Fibroblast of lung (primary cell): Measurements from ENCODE around the gene LEO1. TPM values are rescaled to one million over a fixed set of nuclear protein-coding genes. Genes with fewer than 3 reads are reported as not detected.

Experiments used
- DNase-seq, 2 donors: peaks; one replicate each; pipeline versions ENCODE4 v3.0.0 to v3.0.0-alpha.2; 2010; ENCODE audit warnings: low read depth in 2 of 2
- H2AFZ ChIP-seq: 2 replicates; pipeline ENCODE4 v1.5.1; 2012; ENCODE audit warnings: low read length, control low read depth, inconsistent platforms
- H3K27ac ChIP-seq: 2 replicates; pipeline ENCODE4 v1.5.1; 2011; ENCODE audit warnings: low read length, control low read depth; ENCODE audit not compliant: insufficient read depth
- H3K27me3 ChIP-seq: 2 replicates; pipeline ENCODE4 v1.5.1; 2011; ENCODE audit warnings: mild to moderate bottlenecking, low read length; ENCODE audit not compliant: control insufficient read depth, insufficient read depth
- H3K36me3 ChIP-seq: 2 replicates; pipeline ENCODE4 v1.5.1; 2011; ENCODE audit warnings: low read length; ENCODE audit not compliant: control insufficient read depth, insufficient read depth
- H3K4me1 ChIP-seq: 2 replicates; pipeline ENCODE4 v1.5.1; 2011; ENCODE audit warnings: low read length; ENCODE audit not compliant: control insufficient read depth, insufficient read depth; ENCODE audit errors: extremely low read depth
- H3K4me2 ChIP-seq: 2 replicates; pipeline ENCODE4 v1.5.1; 2011; ENCODE audit warnings: low read length, control low read depth; ENCODE audit not compliant: insufficient read depth; ENCODE audit errors: extremely low read depth
- H3K4me3 ChIP-seq, 4 experiments: fragments of 200-600 bp in 1 of 4; sonication (generic) in 1 of 4; replicated peaks in 1 of 4; 2 replicates each; pipeline ENCODE4 v1.5.1; 2011 to 2016; ENCODE audit warnings: low read length in 4 of 4, low read depth in 3 of 4, mild to moderate bottlenecking in 3 of 4, control low read depth in 2 of 4, inconsistent platforms in 1 of 4, mixed read lengths in 1 of 4; ENCODE audit not compliant: insufficient read depth in 1 of 4; ENCODE audit errors: control extremely low read depth in 1 of 4
- H3K79me2 ChIP-seq: 2 replicates; pipeline ENCODE4 v1.5.1; 2012; ENCODE audit warnings: mild to moderate bottlenecking, low read length, inconsistent platforms; ENCODE audit not compliant: control insufficient read depth, insufficient read depth
- H3K9ac ChIP-seq: 2 replicates; pipeline ENCODE4 v1.5.1; 2011; ENCODE audit warnings: mild to moderate bottlenecking, low read length, control low read depth; ENCODE audit not compliant: insufficient read depth
- H3K9me3 ChIP-seq: 2 replicates; pipeline ENCODE4 v1.5.1; 2012; ENCODE audit warnings: low read depth, low read length; ENCODE audit not compliant: control insufficient read depth, insufficient read depth
- H4K20me1 ChIP-seq: 2 replicates; pipeline ENCODE4 v1.5.1; 2011; ENCODE audit warnings: low read length; ENCODE audit not compliant: control insufficient read depth, insufficient read depth; ENCODE audit errors: extremely low read depth
- CTCF ChIP-seq, 2 donors: IDR thresholded peaks in 1 of 2; conservative IDR thresholded peaks in 1 of 2; 1 replicate in 1 of 2; 2 replicates in 1 of 2; pipeline ENCODE4 v1.5.1; 2011 to 2012; ENCODE audit warnings: low read length in 2 of 2, control low read depth in 1 of 2, inconsistent platforms in 1 of 2, low read depth in 1 of 2, mild to moderate bottlenecking in 1 of 2
- EZH2 ChIP-seq: IDR thresholded peaks from 2 replicates; pipeline ENCODE4 v1.5.1; 2012; ENCODE audit warnings: low read length, control low read depth, mild to moderate bottlenecking; ENCODE audit errors: missing control alignments
- polyA plus RNA-seq, 2 donors: library from polyadenylated mRNA; depleted of rRNA in 1 of 2; stranded (reverse) in 1 of 2; unstranded in 1 of 2; fragments of >200 nt; gene quantifications; 2 replicates each; pipeline ENCODE4 v1.2.1, GENCODE V29; 2011 to 2012; ENCODE audit warnings: missing spikeins in 1 of 2
- total RNA-seq: library from RNA; depleted of rRNA; stranded (reverse); fragments of >200 nt; gene quantifications from 2 replicates; pipeline ENCODE4 v1.2.1, GENCODE V29; 2014

LEO1 gene
- total and polyA plus RNA-seq, 2 donors (not counting 1 experiment from before 2014, with no cell fraction given): 12.9 to 21.3 TPM

- Histone ChIP-seq H3K36me3 (no peaks in the 10 kb centered on the region), H3K27me3 (peaks cover 3% of the 10 kb centered on the region), H3K27ac (no peak overlapping the region), H3K9me3 (no peaks in the 10 kb centered on the region), H2AFZ (no peak overlapping the region), H4K20me1 (no peaks in the 10 kb centered on the region), H3K9ac (no peak overlapping the region), H3K4me2 (no peak overlapping the region), H3K4me1 (no peaks in the 10 kb centered on the region), H3K79me2 (no peaks in the 10 kb centered on the region), H3K4me3 (no peak overlapping the region)
- TF ChIP-seq CTCF (conservative IDR thresholded peaks at IDR 0.05 in 1 of 2, IDR thresholded peaks at IDR 0.05 in 1 of 2; ENCODE audit: low read depth in 1 of 2, low read length in 2 of 2) (no peak), EZH2 (no peak)
- DNase-seq: no peak
Measured at GRCh38 chr15:52002351-52002750, 30.8 kb upstream of the LEO1 start.

- peak in 1 of 2 donors; percentile 9 for DNase-seq
- Histone ChIP-seq H3K9me3 (no peaks in the 10 kb centered on the region), H3K4me2 (no peak overlapping the region), H4K20me1 (no peaks in the 10 kb centered on the region), H3K4me1 (peaks cover 4% of the 10 kb centered on the region), H2AFZ (no peak overlapping the region), H3K4me3 (no peak overlapping the region), H3K27ac (no peak overlapping the region), H3K36me3 (no peaks in the 10 kb centered on the region), H3K27me3 (no peaks in the 10 kb centered on the region), H3K9ac (no peak overlapping the region), H3K79me2 (no peaks in the 10 kb centered on the region)
- TF ChIP-seq CTCF (conservative IDR thresholded peaks at IDR 0.05 in 1 of 2, IDR thresholded peaks at IDR 0.05 in 1 of 2; ENCODE audit: low read depth in 1 of 2, low read length in 2 of 2) (no peak), EZH2 (no peak)
Measured at GRCh38 chr15:51992953-51993352, 21.4 kb upstream of the LEO1 start.

GRCh38 chr15:51991141-51991540 is 19.6 kb upstream of the LEO1 start:
- H3K4me2 ChIP-seq: no peak overlapping the region
- no peak overlapping the region for H3K9ac ChIP-seq
- no peaks in the 10 kb centered on the region for H3K36me3 ChIP-seq
- no peak for TF ChIP-seq EZH2
- TF ChIP-seq CTCF (conservative IDR thresholded peaks at IDR 0.05 in 1 of 2, IDR thresholded peaks at IDR 0.05 in 1 of 2; ENCODE audit: low read depth in 1 of 2, low read length in 2 of 2): no peak
- H2AFZ ChIP-seq: no peak overlapping the region
- no peak overlapping the region for H3K27ac ChIP-seq
- H3K79me2 ChIP-seq: no peaks in the 10 kb centered on the region
- H3K27me3 ChIP-seq: no peaks in the 10 kb centered on the region
- no peaks in the 10 kb centered on the region for H3K9me3 ChIP-seq
- peaks cover 4% of the 10 kb centered on the region for H3K4me1 ChIP-seq
- no peaks in the 10 kb centered on the region for H4K20me1 ChIP-seq
- no peak overlapping the region for H3K4me3 ChIP-seq
- DNase-seq: no peak
